ENCODE measurements around the gene MAP3K8.

- TF ChIP-seq, protein P1, sequence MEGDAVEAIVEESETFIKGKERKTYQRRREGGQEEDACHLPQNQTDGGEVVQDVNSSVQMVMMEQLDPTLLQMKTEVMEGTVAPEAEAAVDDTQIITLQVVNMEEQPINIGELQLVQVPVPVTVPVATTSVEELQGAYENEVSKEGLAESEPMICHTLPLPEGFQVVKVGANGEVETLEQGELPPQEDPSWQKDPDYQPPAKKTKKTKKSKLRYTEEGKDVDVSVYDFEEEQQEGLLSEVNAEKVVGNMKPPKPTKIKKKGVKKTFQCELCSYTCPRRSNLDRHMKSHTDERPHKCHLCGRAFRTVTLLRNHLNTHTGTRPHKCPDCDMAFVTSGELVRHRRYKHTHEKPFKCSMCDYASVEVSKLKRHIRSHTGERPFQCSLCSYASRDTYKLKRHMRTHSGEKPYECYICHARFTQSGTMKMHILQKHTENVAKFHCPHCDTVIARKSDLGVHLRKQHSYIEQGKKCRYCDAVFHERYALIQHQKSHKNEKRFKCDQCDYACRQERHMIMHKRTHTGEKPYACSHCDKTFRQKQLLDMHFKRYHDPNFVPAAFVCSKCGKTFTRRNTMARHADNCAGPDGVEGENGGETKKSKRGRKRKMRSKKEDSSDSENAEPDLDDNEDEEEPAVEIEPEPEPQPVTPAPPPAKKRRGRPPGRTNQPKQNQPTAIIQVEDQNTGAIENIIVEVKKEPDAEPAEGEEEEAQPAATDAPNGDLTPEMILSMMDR (IDR thresholded peaks at IDR 0.05) = no peak
- TF ChIP-seq POLR2A (IDR thresholded peaks at IDR 0.05) = no peak
These were observed 66.5 kb downstream of the MAP3K8 start for GRCh38 chr10:30500534-30500933.

Data from testis (tissue), 2 donors.